HG02610 (cell line): ENCODE measurements around the gene STXBP4.

ENCODE experiments used
- ATAC-seq: cut with Tn5 transposase; IDR thresholded peaks from one replicate; pipeline ENCODE4 v1.9.1; 2021; ENCODE audit warnings: mild to moderate bottlenecking, moderate library complexity; ENCODE audit not compliant: unreplicated experiment

Gene STXBP4

GRCh38 chr17:55215711-55216110, 247.1 kb downstream of the STXBP4 start:
- no peak for ATAC-seq

DNA sequence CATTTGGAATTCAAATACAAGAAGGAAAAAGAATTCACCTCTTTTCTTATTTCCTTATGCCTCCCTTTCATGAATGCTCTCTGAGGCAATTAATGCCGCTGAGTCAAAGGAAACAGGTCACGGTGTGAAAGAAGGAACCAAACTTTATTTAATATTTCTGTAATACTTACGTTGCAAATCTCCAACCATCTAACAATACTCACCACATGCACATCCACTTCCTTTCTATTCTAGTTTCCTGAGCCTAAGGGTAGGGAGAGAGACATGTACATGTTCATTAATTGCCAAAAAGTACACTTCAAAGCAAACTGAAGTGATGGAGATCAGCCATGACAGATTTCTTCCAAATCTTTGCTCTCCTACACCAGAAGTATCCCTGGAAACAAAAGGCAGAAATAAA, 248.3 kb downstream of the STXBP4 start:
- ATAC-seq = no peak

DNA sequence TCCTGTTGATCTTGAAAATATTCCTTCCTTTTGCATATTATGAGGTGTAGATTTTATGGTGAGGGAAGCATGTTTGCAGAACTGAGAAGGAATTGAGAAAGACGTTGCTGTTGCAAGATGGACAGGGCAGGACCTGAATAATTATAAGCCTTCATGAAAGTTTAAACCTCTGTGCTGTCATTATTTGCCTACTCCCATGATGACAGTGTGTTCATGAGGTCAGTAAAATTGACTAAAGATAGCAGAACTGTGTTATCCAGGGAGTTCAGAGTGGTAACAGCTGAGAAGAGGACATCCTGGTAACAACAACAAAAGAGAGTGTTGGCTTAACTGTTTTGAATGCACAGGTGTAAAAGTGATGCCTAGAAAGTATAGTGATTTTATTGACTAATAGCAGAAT, 250.9 kb downstream of the STXBP4 start:
- no peak for ATAC-seq

GRCh38 chr17:55219934-55220333, 251.4 kb downstream of the STXBP4 start:
- ATAC-seq = no peak
